Endothelial cell of umbilical vein (primary cell): Measurements from ENCODE around the gene COL19A1.

Source experiments
- CTCF ChIP-seq, 2 donors: IDR thresholded peaks; 1 replicate in 1 of 2; 2 replicates in 1 of 2; pipeline ENCODE4 v1.5.1; 2011; ENCODE audit warnings: low read length in 2 of 2, mild to moderate bottlenecking in 2 of 2, moderate library complexity in 2 of 2, control low read depth in 1 of 2, inconsistent platforms in 1 of 2, low read depth in 1 of 2; ENCODE audit not compliant: insufficient read depth in 1 of 2; ENCODE audit errors: extremely low read depth in 1 of 2
- EZH2 ChIP-seq: IDR thresholded peaks from 2 replicates; pipeline ENCODE4 v1.6.1; 2012; ENCODE audit warnings: borderline replicate concordance, low read depth, mild to moderate bottlenecking, moderate library complexity, low read length, inconsistent platforms; ENCODE audit not compliant: severe bottlenecking
- FOS ChIP-seq: IDR thresholded peaks from 2 replicates; pipeline ENCODE4 v1.6.1; 2011; ENCODE audit warnings: mild to moderate bottlenecking, low read length, moderate library complexity, borderline replicate concordance; ENCODE audit not compliant: insufficient read depth
- GATA2 ChIP-seq: IDR thresholded peaks from 2 replicates; pipeline ENCODE4 v1.7.0; 2011; ENCODE audit warnings: low read depth, mild to moderate bottlenecking, moderate library complexity, mixed read lengths, low read length; ENCODE audit not compliant: insufficient read length, insufficient read depth
- JUN ChIP-seq: IDR thresholded peaks from 2 replicates; pipeline ENCODE4 v1.6.1; 2011; ENCODE audit warnings: borderline replicate concordance, low read depth; ENCODE audit not compliant: insufficient read length, insufficient read depth
- MAX ChIP-seq: IDR thresholded peaks from 2 replicates; pipeline ENCODE4 v1.6.1; 2011; ENCODE audit not compliant: insufficient read depth, insufficient read length
- MYC ChIP-seq: IDR thresholded peaks from one replicate; pipeline ENCODE4 v1.6.1; 2011; ENCODE audit warnings: mild to moderate bottlenecking, low read depth, low read length
- POLR2A ChIP-seq: IDR thresholded peaks from 2 replicates; pipeline ENCODE4 v1.6.1; 2012; ENCODE audit warnings: low read depth, mild to moderate bottlenecking, control low read depth, low read length
- POLR2AphosphoS5 ChIP-seq: IDR thresholded peaks from 2 replicates; pipeline ENCODE4 v1.6.1; 2012; ENCODE audit warnings: low read depth, mild to moderate bottlenecking, control low read depth, low read length, moderate library complexity; ENCODE audit not compliant: insufficient read depth

GRCh38 chr6:69883551-69883950 lies 17.2 kb downstream of the COL19A1 start:
- TF ChIP-seq CTCF (IDR thresholded peaks at IDR 0.05; ENCODE audit: extremely low read depth in 1 of 2, insufficient read depth in 1 of 2, low read depth in 1 of 2, low read length in 2 of 2) (no peak), POLR2AphosphoS5 (no peak), POLR2A (no peak), JUN (no peak), EZH2 (no peak), MYC (no peak), MAX (no peak), FOS (no peak), GATA2 (no peak)
